Hematopoietic multipotent progenitor cell treated with erythropoietin and hydrocortisone succinate and interleukin-3 and kit ligand, for 8 days (in vitro differentiated cells): ENCODE measurements around the gene SMIM33.
"Not testable (repeated sequence)": the region's sequence is repeated elsewhere in the genome, so short reads cannot be mapped to it uniquely, and the experiment has no call there.

Source experiments
- DNase-seq: peaks from one replicate; pipeline ENCODE4 v3.0.0-alpha.2; 2015

Gene SMIM33

GRCh38 chr5:139486201-139486600 lies 15.4 kb downstream of the SMIM33 start:
- DNase-seq: no peak

GRCh38 chr5:139488260-139488659 lies 17.5 kb downstream of the SMIM33 start:
- DNase-seq: no peak

GRCh38 chr5:139492700-139493192 lies 21.9 kb downstream of the SMIM33 start:
- DNase-seq: no peak

- DNase-seq: no peak
Measured at GRCh38 chr5:139494256-139494655, 23.5 kb downstream of the SMIM33 start.

- no peak for DNase-seq
Measured at GRCh38 chr5:139494832-139495231, 24.0 kb downstream of the SMIM33 start.

GRCh38 chr5:139495638-139496435 lies 25.0 kb downstream of the SMIM33 start:
- DNase-seq: no peak

GRCh38 chr5:139501381-139501780 lies 30.6 kb downstream of the SMIM33 start:
- no peak for DNase-seq

- DNase-seq: not testable (repeated sequence)
Measured at GRCh38 chr5:139503036-139503817, 32.4 kb downstream of the SMIM33 start.

GRCh38 chr5:139503879-139504278 lies 33.1 kb downstream of the SMIM33 start:
- not testable (repeated sequence) for DNase-seq

GRCh38 chr5:139504722-139505121 lies 33.9 kb downstream of the SMIM33 start:
- not testable (repeated sequence) for DNase-seq

GRCh38 chr5:139512786-139513390 lies 42.1 kb downstream of the SMIM33 start:
- DNase-seq: no peak

GRCh38 chr5:139513434-139513833 lies 42.6 kb downstream of the SMIM33 start:
- DNase-seq: peak; percentile 89

- DNase-seq: no peak
Measured at GRCh38 chr5:139513852-139514485, 43.2 kb downstream of the SMIM33 start.

- DNase-seq: no peak
Measured at GRCh38 chr5:139514486-139514856, 43.7 kb downstream of the SMIM33 start.

GRCh38 chr5:139517683-139518564 lies 47.1 kb downstream of the SMIM33 start:
- peak; percentile 87 for DNase-seq
